Brain microvascular endothelial cell (primary cell): ENCODE measurements around the gene ZNF507.

Experiments used
- DNase-seq: peaks from one replicate; pipeline ENCODE4 v3.0.0-alpha.2; 2020
- H3K27ac ChIP-seq: fragments of 250-450 bp; sonication (Bioruptor Pico); 2 replicates; pipeline ENCODE4 v1.5.1; 2020; ENCODE audit warnings: mild to moderate bottlenecking, moderate library complexity
- H3K27me3 ChIP-seq: fragments of 250-450 bp; sonication (Bioruptor Pico); replicated peaks from 2 replicates; pipeline ENCODE4 v1.5.1; 2020; ENCODE audit warnings: mild to moderate bottlenecking
- H3K36me3 ChIP-seq: fragments of 250-450 bp; sonication (Bioruptor Pico); replicated peaks from 2 replicates; pipeline ENCODE4 v1.5.1; 2020; ENCODE audit warnings: mild to moderate bottlenecking
- H3K4me3 ChIP-seq: 2 replicates; pipeline ENCODE4 v1.5.1; 2011; ENCODE audit warnings: low read depth, mild to moderate bottlenecking, control low read depth, low read length, moderate library complexity
- in situ Hi-C: cut with HindIII; loops from 2 replicates; pipeline ENCODE4 v1.10.0; 2017; ENCODE audit warnings: low sequenced_read_pairs, low pct_ligation_motif_present
- TF ChIP-seq, protein P1 (sequence below): IDR thresholded peaks from 2 replicates; pipeline ENCODE4 v1.5.1; 2011; ENCODE audit warnings: low read depth, mild to moderate bottlenecking, moderate library complexity, low read length, control low read depth, inconsistent platforms; ENCODE audit errors: missing control alignments

The ZNF507 gene

DNA sequence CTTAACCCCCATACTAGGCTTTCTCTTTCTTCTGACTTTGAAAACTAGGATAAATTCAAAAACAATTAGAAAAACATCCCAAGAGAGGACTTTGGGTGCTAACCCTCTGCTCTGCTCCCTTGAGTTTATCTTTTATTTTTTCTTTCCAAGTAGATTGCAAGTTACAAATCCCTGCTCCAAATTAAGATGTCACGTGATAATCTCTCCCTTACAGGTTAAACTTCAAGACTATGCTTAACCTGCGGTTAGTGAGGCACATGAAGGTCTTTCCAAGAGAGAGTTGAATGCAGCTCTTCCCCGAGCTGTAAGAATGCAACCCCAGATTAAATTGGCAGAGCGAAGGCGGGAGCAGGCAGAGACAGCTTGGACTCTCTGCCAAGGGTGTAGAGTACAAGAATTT, 12.2 kb upstream of the ZNF507 start:
- TF ChIP-seq, protein P1, sequence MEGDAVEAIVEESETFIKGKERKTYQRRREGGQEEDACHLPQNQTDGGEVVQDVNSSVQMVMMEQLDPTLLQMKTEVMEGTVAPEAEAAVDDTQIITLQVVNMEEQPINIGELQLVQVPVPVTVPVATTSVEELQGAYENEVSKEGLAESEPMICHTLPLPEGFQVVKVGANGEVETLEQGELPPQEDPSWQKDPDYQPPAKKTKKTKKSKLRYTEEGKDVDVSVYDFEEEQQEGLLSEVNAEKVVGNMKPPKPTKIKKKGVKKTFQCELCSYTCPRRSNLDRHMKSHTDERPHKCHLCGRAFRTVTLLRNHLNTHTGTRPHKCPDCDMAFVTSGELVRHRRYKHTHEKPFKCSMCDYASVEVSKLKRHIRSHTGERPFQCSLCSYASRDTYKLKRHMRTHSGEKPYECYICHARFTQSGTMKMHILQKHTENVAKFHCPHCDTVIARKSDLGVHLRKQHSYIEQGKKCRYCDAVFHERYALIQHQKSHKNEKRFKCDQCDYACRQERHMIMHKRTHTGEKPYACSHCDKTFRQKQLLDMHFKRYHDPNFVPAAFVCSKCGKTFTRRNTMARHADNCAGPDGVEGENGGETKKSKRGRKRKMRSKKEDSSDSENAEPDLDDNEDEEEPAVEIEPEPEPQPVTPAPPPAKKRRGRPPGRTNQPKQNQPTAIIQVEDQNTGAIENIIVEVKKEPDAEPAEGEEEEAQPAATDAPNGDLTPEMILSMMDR, result no peak
- Histone ChIP-seq H3K36me3 (no peaks in the 10 kb centered on the region), H3K4me3 (no peak overlapping the region), H3K27me3 (no peaks in the 10 kb centered on the region), H3K27ac (no peak overlapping the region)
- DNase-seq, result no peak
- in situ Hi-C loops, result no loop called here

DNA sequence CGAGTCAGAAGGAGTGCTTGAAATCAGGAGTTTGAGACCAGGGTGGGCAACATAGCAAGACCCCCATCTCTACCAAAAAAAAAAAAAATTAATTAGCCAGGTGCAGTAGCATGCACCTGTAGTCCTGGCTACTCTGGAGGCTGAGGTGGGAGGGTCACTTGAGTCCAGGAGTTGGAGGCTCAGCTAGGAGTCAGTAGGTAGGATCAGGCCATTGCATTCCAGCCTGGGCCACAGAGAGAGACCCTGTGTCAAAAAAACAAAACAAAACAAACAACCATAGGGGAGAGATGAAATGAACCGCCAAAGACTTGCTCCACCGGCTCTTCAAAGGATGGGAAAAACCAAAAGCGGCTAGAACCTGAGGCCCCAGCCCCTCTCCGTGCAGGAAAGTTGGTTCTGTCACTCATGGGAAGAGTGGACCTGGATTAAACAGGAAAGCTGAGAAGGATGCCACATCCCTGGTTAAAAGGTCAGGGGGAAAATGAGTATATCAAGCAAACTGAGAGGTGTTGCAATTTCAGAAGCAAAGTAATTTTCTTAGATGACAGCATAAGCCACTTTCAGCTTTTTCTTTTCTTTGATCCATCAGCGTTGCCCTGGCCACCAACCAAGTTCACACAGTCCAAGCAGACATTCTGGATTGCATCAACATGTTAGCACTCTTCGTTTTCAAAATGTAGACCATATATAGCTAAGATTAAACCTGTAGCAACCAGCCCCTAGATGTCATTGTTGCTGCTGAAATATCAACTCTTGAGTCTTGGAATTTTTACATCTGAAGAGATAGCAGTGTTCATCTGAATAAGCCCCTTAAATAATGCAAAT, 8.9 kb upstream of the ZNF507 start:
- no peak overlapping the region for H3K4me3 ChIP-seq

DNA sequence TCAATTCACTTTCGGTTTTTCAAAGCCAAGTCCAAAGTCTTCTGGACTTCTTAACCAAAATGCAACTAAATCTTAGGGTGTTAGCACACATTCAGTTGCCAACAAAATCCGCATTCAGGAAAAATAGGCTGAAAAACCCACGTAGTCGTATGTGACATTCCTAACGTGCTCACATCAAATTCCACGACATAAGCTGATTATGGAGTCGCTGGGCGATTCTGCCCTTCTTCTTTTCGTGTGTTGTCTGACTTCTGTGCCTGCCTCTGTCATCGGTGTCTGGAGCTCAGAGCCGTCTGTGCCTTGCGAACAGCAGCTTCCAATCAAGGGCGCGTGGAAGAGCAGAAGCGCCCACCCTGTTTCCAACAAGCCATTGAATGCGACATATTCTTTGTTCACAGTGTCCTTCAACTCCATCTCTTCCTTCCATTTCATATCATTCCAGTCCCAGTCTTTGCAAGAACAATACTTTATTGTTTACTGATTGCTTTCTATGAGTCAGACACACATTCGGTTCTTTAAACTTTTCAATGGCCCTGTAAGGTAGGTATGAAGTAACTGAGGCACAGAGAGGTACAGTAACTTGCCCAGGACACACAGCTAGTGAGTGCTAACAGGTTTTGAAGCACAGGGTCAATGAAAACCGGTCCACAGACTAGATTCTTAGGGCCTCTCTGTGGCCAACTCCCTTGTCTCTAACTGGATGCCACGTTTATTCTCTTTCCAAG, 8.2 kb upstream of the ZNF507 start:
- no peaks in the 10 kb centered on the region for H3K36me3 ChIP-seq
- no peak overlapping the region for H3K27ac ChIP-seq
- TF ChIP-seq, protein P1, result no peak
- in situ Hi-C loops, result no loop called here
- DNase-seq, result no peak
- no peak overlapping the region for H3K4me3 ChIP-seq
- H3K27me3 ChIP-seq, result no peaks in the 10 kb centered on the region

More for the DNA sequence above, 8.9 kb upstream of the ZNF507 start:
- DNase-seq, result peak; percentile 15
- Histone ChIP-seq H3K27ac (no peak overlapping the region), H3K27me3 (no peaks in the 10 kb centered on the region), H3K36me3 (no peaks in the 10 kb centered on the region)
- in situ Hi-C loops, result no loop called here
- TF ChIP-seq, protein P1, result no peak

DNA sequence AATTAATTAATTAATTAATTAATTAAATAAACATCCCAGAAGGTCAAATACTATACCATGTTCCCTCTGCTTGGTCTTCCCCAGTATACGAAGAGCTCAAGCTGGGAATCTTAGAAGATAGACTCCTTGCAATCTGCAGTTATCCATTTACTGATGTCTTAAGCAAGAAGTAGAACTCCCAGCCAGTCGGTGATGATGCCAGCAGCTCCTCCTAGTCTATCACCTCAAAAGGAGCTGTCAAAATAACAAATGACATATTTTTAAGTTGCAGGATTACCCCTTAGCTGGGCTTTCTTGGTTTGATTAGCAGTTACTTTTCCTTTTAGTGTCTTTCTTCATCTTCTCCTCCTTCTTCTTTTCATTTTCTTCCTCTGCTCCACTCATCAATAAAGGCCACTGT, 6.0 kb upstream of the ZNF507 start:
- in situ Hi-C loops, result no loop called here
- TF ChIP-seq, protein P1, result no peak
- H3K27ac ChIP-seq, result no peak overlapping the region
- no peaks in the 10 kb centered on the region for H3K36me3 ChIP-seq
- no peak for DNase-seq
- H3K4me3 ChIP-seq, result no peak overlapping the region
- no peaks in the 10 kb centered on the region for H3K27me3 ChIP-seq

DNA sequence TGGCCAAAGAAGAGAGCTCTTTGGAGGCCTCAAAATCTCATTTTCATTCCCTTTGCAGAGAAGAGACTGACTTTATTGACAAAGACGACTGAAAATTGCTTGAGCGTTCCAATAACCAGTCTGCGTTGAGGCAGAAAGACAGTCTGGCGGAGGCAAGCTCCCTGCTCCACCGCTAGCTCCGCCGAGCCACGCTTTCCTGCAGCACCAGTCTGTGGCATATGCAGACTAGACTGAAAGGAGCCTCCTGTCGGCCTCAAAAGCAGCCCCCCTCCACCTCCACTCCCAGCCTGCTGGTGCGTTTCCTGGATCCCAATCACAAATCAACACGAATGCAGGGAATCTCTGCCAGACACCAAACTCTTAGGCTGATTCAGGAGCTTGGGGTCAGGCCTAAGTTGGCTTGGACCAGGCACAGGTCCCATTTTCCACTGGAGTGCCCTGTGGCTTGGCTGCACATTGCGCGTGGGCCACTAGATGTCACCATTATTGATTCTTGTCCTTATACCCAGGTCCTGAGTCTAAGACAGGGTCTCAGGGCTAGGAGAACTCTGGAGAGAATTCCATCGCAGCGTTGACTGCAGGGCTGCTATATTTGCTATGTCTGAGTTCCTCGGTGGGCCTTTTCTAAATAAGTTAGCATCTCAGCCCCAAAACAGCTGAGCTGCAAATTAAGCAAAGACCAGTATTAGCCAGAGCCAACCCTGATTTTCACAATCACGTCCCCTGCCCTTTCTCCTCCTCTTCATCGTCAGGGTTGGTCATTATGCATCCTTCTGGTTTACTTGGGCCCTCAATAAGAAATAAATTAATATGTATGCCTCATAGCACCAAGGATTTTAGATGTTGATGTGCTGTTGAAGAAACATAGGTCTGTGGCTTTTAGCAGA, 5.2 kb upstream of the ZNF507 start:
- Histone ChIP-seq H3K36me3 (no peaks in the 10 kb centered on the region), H3K27ac (no peak overlapping the region), H3K27me3 (no peaks in the 10 kb centered on the region), H3K4me3 (no peak overlapping the region)
- peak; percentile 60 for DNase-seq
- in situ Hi-C loops, result no loop called here
- TF ChIP-seq, protein P1, result peak; percentile 82
